GM21390 (cell line): ENCODE measurements around the gene SLC27A1.
"Not testable (repeated sequence)": the region's sequence is repeated elsewhere in the genome, so short reads cannot be mapped to it uniquely, and the experiment has no call there.

ENCODE experiments used
- ATAC-seq: cut with Tn5 transposase; IDR thresholded peaks from one replicate; pipeline ENCODE4 v1.9.1; 2021; ENCODE audit not compliant: unreplicated experiment

Gene SLC27A1

DNA sequence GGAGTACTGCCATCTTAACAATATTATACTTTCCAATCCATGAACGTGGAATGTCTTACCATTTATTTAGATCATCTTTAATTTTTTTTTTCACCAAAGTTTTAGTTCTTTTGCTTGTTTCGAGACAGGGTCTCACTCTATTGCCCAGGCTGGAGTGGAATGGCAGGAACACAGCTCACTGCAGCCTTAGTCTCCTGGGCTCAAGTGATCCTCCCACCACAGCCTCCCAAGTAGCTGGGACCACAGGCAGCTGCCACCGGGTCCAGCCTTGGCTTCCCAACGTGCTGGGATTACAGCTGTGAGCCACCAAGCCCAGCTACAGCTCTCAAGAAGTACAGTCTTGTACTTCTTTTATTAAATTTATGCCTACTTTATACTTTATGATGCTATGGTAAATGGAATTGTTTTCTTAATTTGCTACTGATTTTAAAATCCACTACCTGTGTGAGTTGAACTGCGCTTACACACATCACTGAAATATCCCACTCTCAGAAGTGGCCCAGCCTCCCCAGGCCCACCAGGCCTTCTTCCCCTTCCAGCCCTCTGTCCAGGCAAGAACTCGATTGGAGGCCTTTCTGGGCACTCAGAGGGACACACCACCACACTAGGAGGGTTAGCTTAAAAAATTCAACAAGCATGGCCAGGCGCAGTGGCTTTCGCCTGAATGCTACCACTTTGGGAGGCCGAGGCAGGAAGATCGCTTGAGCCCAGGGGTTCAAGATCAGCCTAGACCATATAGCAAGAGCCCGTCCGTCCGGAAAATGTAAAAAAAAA lies 40.1 kb downstream of the SLC27A1 start:
- no peak for ATAC-seq

DNA sequence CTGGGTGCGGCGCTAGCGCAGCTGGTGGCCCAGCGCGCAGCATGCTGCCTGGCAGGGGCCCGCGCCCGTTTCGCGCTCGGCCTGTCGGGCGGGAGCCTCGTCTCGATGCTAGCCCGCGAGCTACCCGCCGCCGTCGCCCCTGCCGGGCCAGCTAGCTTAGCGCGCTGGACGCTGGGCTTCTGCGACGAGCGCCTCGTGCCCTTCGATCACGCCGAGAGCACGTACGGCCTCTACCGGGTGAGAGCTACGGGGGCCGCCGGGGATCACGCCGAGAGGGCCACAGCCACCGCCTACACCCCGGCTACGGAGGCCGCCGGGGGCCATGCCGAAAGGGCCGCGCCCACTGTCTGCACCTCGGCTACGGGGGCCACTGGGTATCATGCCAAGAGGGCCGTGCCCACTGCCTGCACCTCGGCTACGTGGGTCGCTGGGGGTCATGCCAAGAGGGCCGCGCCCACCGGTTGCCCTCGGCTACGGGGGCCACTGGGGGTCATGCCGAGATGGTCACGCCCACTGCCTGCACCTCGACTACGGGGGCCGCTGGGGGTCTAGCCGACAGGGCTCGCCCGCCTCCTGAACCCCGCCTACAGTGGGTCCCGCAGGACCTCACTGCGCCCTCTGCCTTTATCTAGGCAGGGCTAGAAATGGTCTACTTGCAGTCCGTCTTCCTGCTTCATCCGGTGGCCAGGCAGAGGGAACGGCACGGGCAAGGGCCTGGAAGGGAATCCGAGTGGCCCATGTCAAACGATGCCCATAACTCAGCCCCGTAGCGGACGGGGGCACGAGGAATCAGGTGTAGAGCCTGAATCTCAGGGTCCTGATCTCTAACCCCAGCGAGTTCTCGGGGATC lies 41.6 kb downstream of the SLC27A1 start:
- ATAC-seq, result peak; percentile 58

DNA sequence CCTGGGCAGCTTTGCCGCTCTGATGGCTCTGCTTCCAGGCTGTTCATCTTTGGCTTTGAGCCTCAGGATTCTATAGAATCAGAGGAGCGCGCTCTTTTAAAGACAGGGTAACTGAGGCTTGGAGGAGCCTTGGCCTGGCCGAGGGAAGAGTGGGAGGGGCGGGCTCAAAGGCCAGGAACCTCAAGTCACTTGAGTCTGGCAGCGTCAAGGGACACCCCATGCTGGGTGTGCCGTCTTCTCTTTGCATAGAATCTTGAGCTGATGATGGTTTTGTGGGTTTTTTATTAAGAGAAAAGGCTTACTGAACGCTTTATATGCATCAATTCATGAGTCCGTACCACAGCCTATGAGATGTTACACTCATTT lies 42.2 kb downstream of the SLC27A1 start:
- ATAC-seq, result no peak

DNA sequence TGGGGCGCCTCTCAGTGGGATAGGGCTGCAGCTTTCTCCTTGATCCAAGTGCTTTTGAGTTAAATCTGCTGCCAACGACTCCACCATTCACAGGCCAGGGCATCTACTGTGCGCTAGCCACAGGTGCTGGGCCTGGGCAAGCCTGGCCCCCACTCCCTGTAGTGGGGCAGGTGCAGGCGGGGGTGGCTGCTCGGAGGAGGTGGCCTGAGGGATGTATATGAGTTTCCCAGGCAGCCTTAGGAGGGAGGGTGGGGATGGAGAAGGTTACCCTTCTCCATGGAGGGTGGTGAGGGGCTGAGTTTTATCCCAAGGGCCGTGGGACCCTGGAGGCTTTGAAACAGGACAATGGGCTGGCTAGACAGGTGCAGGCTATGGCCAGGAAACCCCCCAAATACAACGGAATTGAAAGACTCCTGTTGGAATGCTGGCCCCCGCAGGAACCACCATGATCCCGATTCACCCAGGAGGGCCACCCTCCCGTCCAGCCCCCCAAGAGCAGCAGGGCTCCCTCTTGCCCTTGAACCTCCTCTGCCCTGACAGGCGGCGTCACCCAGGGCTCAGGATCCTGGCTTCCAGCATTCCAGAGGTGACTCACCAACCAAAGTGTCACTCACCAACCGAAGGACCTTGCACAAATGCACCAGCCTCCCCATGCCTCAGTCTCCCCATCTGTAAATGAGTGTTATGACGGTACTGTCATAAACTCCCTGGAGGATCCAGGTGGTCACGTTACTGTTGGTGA lies 45.3 kb downstream of the SLC27A1 start:
- ATAC-seq, result no peak

DNA sequence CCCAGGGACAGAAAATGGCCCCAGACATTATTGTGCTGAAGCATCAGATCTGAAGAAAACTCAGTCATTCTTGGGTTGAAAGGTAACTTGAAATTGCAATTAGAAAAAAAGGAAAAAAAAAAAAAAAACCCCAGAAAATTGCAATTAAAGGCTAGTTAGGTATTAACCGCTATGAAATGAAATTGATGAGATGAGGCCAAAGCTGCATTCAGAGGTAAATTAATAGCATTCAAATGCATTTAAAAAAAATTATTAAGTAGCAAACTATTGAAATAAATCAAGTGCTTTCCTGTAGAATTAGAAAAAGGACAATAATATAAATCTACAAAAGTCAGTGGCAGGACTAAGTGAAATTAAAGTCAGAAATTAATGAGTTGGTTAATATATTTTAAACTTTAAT lies 47.6 kb downstream of the SLC27A1 start:
- ATAC-seq, result no peak

DNA sequence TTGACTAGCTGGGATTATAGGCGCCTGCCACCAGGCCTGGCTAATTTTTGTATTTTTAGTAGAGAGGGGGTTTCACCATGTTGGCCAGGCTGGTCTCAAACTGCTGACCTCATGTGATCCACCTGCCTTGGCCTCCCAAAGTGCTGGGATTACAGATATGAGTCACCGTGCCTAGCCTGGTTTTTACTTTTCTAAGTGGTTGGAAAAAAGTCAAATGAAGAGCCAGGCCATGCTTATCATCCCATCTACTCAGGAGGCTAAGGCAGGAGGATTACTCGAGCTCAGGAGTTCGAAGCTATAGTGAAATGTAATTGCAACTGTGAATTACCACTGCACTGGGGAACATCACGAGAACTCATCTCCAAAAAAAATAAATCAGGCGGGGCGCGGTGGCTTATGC lies 48.3 kb downstream of the SLC27A1 start:
- not testable (repeated sequence) for ATAC-seq

DNA sequence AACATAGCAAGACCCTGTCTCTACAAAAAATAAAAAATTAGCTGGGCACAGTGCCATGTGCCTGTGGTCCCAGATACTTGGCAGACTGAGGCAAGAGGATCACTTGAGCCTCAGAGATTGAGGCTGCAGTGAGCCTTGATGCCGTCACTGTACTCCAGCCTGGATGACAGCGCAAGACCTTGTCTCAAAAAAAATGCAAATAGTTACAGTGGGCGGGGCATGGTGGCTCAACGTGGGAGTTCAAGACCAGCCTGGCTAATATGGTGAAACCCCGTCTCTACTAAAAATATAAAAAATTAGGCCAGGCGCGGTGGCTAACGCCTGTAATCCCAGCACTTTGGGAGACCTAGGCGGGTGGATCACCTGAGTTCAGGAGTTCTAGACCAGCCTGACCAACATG lies 49.6 kb downstream of the SLC27A1 start:
- ATAC-seq, result no peak

DNA sequence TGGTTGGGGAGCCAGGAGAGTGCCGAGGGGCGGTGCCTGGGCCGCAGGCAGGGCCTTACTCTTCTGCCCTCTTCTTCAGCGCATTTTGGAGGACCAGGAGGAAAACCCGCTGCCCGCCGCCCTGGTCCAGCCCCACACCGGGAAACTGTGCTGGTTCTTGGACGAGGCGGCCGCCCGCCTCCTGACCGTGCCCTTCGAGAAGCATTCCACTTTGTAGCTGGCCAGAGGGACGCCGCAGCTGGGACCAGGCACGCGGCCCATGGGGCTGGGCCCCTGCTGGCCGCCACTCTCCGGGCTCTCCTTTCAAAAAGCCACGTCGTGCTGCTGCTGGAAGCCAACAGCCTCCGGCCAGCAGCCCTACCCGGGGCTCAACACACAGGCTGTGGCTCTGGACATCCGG lies 50.5 kb downstream of the SLC27A1 start:
- no peak for ATAC-seq

DNA sequence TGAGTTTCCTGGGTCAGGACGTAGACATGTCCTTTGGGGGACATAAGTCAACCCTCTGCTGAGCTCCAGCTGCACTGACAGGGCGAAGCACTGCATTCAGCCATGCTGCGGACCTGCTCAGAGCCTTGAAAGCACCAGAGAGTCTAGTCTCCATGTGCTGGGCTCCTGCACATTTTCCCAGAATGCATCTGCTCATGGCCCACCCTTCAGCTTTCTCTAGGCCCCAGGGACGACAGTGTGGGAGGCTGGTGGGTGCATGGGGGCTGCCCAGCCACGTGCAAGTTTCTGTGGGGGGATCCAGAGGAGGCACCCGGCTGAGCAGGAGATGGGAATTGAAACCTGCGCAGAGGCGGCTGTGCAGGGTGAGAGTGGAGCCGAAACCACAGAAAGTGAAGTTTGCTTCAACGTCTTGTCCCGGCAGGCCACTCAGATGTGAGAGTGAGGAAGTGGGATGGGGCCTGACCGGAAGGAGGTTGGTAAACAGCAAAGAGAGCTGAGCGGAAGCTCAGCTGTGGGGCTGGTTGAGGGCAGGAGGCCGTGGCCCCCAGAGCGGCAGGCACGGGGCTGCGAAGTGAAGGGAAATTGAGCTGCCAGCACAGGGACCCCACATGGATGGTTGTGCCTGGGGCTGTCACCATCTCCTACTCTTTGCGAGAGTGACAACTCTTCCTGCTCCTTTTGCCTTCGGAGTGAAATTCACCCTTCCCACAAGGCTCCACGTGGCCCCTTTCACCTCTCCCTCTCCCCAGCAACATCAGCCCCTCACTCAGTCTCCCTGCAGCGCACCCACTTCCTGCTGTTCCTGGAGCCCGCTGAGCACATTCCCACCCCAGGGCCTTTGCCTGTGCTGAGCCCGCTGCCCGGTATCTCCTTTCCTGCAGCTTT lies 52.9 kb downstream of the SLC27A1 start:
- ATAC-seq, result peak; percentile 60

DNA sequence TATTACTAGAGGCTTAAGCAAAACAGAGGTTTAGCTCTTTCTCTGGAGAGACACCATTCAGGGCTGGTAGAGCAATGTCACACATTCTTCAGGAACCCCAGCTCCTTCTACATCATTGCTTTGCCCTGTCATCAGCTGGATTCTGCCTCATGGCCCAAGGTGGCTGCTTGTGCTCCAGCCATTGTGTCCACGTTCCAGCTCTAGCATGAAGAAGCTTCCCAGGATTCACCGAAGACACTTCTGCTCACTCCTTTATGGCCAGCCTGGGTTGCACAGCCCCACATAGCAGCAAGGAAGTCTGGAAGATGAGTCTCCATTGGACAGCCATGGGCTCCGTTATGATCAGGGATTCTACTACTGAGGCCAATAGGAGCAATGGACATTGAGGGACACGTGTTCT lies 54.3 kb downstream of the SLC27A1 start:
- ATAC-seq, result no peak

DNA sequence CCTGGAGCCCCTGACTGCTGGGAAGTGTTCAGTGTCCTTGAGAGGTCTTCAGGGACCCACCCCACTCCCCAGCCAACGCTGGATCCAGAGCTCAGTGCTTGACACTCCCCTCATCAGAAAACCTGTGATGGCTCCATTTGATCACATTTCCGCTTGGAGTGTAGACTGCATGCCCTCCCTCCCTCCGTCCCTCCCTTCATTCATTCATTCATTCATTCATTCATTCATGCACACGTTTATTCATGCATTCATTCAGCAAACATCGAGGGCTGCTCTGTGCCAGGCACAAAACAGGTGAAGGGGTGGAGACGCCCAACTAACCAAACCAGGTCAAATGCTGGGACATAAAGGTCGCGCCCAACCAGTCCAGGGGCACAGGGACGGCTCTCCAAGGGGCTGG lies 54.8 kb downstream of the SLC27A1 start:
- ATAC-seq, result no peak

DNA sequence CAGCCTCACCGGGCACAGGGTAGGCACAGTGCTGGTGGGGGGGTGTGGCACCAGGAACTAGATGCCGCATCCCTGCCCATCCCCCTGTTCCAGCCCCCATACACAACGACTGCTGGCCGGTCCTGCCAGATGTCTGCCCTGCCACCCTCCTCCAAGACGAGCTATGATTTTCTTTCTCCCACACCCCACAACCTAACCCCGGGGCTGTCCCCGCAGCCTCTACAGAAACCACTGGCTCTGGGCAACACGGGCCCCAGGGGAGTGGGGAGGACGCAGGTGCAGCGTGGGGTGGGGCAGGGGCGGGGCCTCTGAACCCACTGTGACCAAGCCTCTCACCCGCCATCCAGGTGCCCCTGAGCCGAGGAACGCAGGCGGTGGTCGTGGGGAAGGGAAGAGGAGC lies 56.6 kb downstream of the SLC27A1 start:
- ATAC-seq, result no peak

DNA sequence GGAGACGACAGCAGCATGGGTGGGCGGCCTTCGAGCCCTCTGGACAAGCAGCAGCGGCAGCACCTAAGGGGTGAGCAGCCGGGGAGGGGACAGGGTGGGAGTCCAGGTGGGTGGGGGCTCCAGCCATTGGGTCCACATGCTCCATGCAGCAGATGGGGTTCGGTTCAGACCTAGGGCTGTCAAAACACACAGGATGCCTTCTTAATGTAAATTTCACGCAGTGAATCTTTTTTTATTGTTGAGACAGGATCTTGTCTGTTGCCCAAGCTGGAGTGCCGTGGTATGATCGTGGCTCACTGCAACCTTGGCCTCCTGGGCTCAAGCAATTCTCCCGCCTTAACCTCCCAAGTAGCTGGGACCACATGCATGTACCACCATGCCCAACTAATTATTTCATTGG lies 57.0 kb downstream of the SLC27A1 start:
- ATAC-seq, result no peak

DNA sequence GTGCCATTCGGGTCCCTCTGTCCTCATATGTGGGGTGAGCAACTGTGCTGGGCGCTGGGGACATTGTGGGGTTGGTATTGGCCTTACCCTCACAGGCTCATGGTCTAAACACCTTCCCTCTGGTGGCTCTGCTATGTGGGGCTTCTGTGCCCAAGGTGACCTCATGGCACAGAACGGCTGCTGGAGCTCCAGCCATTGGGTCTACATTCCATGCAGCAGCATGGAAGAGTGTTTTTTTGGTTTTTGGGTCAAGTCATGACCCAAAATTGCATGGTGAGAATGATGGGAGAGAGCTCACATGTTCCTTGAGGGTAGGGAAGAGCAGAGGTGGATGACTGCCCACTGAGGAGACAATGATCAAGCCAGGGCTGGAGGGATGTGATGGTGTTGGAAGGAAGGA lies 58.3 kb downstream of the SLC27A1 start:
- no peak for ATAC-seq

DNA sequence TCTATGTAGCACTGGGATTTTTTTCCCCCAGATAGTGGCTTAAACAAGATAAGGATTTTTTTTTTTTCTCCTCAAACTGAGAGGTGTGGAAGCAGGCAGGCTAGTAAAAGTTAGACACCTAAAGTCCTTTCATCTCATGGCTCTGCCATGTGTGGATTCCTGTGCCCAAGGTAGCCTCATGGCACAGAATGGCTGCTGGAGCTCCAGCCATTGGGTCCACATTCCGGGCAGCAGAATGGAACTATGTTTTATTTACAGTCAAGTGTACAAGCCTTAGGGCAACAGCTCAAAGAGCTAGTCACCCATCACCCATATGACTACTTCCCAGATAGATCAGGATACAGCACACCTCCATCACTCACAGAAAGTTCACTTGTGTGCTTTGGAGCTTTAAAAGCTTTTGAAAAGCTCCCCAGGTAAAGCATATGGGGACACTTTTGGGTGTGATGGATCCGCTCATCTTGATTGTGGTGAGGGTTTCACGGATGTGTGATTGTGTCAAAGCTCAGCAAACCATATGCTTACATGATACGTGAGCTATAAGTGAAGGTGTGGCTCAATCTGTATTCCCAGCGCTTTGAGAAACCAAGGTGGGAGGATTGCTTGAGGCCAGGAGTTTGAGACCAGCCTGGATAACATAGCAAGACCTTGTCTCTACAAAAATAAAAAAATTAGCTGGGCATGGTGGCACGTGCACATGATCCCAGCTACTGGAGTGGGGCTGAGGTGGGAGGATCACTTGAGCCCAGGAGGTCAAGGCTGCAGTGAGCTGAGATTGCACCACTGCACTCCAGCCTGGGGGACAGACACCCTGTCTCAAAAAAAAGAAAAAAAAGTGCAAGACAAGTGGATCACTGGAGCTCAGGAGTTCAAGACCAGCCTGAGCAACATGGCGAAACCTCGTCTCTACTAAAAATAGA lies 59.2 kb downstream of the SLC27A1 start:
- ATAC-seq, result no peak

DNA sequence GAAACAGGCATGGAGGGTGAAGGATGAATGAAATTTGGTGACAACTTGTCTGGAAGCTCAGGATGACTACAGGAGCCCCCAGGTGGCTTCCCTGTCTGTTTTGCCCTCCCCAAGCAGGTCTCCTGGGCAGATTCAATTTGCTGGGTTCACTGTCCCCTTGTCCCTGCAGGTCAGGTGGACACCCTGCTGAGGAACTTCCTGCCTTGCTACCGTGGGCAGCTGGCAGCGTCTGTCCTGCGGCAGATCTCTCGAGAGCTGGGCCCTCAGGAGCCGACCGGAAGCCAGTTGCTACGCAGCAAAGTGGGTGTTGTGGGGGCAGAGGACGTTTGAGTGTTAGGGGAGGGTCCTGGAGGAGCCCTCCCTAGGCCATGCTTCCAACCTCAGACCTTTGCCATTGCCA lies 60.3 kb downstream of the SLC27A1 start:
- ATAC-seq, result no peak

DNA sequence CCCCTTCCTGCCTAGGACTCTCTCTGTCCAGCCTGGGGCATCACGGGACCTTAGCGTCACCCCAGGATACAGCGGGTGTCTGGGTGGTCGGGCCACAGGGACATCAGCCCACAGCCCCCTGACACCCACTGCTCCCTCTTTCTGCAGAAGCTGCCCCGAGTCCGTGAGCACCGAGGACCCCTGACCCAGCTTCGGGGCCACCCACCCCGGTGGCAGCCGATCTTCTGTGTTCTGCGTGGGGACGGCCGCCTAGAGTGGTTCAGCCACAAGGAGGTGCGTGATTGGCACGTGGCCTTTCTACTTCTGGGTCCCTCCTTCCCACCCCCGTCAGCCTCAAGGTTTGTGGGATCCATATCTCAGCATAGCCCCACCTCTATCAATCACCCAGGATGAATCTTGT lies 61.8 kb downstream of the SLC27A1 start:
- ATAC-seq, result no peak

DNA sequence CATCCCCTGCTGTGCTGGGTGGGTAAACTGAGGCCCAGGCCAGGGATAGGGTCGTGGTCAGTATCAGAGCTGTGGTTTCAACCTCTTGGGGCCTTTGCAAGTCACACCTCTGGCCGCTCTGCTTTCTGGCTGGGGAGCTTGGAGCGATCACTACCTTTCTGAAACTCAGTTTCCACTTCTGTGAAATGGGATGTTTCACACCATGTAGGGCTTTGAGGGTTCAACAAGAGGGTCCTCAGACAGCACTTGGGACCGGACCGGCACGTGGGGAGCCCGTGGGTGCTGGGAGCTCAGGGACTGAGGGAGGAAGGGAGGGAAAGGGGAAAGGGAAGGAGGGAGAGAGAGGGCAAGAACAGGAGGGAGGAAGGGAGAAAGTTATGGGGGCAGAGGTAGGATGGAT lies 62.2 kb downstream of the SLC27A1 start:
- no peak for ATAC-seq

DNA sequence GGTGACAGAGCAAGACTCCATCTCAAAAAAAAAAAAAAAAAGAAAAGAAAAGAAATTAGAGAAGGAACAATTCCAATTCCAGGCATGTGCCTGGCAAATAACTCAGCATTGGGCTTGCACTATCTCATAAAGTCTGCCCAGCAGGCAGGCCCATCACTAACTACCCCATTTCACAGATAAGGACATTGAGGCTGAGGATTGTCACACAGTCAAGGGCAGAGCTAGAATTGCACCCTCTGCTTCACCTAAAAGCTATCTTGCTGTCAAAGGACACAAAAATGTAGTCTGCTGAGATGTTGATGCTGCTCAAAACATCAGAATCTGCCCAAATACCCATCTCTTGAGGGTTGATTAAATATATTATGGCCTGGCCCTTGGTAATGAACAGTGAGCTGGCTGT lies 64.4 kb downstream of the SLC27A1 start:
- ATAC-seq, result no peak

DNA sequence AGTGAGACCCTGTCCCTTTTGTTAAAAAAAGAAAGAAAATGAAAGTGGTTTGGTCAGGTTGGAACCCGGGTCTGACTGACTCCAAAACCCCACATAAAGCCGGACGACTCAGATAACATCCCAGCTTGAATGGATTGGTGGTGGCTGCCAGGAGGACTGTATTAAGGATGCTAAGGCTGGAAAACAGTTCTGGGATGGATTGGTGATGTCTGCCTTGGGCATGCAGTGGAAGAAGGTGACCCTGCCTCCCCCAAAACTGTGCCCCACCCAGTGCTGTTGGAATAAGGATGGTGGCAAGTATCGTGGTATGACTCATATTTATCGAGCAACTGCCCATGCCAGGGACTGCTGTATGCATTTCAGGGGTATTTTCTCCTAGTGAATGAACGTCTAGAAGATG lies 66.6 kb downstream of the SLC27A1 start:
- no peak for ATAC-seq
